ENCODE results near the gene ZDHHC20. TPM values are rescaled to one million over a fixed set of nuclear protein-coding genes. Genes with fewer than 3 reads are reported as not detected.

ZDHHC20 gene
- polyA plus RNA-seq, 3 donors: 67.7 to 81.1 (median 74.2) TPM

DNA sequence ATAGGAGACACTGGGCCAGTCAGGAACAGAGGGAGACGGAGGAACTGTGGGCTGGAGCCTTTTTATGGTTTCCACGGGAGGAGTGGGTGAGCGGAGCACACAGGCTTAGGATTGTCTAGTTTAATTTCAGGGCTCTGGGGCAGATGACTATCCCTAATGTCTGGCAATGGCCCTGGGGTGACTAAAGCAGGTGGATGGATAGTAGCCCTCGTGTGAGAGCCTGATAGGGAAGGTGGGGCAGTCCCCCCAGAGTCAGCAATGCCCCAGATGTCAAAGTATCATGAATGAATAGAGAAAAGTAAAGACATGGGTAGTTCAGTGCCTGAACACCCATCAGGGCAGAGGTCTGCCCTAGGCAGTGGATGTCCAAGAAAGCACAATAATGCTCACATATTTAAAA lies 94.2 kb downstream of the ZDHHC20 start:
- DNase-seq: no peak

DNA sequence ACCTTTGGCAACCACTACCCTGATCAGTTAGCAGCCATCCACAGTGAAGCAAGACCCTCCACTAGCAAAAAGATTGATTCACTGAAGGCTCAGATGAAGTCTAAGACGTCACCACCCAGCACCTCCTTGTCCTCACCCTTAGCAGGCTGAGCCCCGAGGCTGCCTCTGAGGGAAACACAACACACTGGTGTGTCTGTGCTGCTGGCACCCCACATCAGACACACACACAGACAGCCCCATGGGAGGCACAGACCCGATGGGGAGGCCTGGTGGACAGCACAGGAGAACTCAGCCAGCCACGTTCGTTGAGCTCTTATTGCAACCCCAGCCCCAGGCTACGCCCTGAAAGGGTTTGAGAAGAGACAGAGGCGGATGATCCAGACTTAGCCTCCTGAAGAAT lies 94.7 kb downstream of the ZDHHC20 start:
- no peak for DNase-seq

DNA sequence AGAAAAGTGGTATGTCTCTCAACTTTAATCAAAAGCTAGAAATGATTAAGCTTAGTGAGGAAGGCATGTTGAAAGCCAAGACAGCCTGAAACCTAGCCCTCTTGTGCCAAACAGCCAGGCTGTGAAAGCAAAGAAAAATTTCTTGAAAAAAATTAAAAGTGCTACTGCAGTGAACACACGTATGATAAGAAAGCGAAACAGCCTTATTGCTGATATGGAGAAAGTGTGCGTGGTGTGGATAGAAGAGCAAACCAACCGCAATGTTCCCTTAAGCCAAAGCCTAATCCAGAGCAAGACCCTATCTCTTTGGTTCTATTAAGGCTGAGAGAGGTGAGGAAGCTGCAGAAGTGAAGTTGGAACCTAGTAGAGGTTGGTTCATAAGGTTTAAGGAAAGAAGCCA lies 96.4 kb downstream of the ZDHHC20 start:
- no peak for DNase-seq

DNA sequence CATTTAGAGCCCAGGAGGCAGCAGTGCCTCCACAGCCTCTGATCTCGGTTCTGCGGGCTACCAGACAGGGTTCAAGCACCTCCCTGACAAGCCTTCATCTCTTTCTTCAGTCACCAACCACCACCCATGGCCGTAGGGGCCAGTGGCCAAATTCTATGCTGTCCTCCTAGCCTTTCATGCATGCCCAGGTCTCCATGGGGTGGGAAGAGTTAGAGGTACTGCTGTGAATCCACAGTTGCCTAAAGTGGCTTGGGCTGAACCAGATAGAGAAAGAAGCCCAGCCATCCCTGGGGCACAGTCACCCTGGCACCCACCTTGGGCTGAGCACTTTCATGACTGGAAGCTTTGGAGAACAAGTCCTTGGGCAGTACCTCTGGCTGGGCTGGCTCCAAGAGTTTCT lies 97.4 kb downstream of the ZDHHC20 start:
- no peak for DNase-seq

DNA sequence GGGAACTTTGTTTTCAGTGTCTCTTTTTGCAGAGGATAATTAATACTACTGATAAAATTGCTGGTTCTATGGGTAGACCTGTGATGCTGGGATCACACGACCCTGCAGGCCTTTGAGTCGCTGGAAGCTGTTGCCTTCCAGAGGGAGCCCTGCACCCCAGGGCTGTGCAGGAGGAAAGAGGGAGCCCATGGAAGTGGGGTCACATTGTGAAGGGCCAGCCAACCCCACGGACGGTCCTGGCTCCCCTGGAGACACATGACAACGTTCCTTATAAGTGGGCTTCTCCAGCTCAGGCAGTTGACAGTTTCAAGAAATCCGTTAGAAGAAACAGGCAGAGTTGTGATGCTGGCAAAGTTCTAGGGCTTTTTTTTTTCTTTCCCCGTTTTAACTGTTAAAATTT lies 98.0 kb downstream of the ZDHHC20 start:
- no peak for DNase-seq

DNA sequence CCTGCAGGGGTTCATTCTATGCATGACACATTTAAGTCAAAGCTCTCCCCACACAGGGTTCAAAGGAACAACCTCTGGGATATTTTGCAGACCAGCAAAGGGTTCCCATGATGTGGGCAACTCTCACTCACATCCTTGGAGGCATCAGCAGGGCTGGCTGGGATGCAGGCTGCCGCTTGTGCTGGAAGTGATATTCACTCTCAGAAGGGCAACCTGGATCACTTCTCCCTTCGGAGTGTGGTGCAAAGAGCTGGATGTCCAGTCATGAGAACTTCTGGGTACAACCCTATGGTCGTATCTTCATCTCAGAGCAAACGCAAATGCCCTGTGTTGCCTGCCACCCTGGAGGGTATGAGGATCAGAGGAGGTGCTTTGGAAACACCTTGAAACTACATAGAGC lies 98.6 kb downstream of the ZDHHC20 start:
- DNase-seq: no peak

DNA sequence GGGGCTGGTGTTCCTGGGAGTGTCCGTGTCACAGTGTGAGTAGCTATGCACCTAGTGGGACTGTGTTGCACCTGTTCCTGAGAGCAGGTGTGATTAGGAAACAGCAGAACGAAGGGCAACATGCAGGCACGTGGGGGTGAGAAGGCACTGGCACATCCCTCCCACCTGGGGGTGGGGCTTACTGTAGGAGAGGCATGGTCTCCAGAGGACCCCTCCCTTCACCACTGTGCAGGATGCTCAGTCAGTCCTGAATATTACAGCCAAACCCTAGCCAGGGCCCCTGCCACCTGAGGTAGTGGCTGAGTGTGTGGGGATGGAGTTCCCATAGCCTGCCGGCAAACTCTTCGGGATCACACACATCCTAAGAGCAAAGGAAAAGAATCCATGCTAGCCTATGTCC lies 99.2 kb downstream of the ZDHHC20 start:
- no peak for DNase-seq

DNA sequence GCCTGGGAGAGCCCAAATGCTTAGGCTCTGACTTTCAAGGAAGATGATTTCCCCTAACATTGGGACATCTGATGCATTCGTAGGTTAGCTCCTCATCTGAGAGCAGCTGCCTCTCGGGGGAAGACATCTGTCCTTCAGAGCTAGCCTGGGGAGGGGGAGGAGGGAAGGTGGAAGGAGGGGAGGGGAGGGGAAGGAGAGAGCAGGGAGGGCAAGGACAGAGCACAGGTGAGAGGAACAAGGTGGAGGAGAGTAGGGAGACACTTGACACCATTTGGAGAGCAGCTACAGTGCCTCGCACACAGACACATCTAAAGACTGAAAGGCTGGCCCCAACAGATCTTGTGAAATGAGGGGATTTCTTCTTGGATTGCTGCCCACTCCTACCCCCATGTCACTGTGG lies 103.8 kb downstream of the ZDHHC20 start:
- no peak for DNase-seq

DNA sequence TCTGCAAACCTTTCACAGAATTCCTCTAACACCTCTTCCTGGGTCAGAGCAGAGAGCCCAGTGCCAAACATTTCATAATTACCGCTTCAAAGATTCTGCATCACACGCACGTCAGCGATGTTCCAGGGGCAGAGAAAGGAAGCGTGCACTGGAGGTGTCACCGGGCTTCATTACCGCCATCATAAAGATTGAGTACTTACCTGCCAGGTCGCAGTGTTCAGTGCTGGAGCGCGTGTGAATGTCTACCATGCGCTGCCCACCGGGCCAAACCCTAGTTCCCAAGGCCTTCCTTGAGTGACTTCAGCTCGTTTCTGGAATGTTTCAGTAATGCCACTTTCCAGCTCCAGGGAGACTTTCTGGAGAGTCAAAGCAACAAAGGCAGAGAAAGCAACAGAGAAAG lies 104.4 kb downstream of the ZDHHC20 start:
- no peak for DNase-seq

DNA sequence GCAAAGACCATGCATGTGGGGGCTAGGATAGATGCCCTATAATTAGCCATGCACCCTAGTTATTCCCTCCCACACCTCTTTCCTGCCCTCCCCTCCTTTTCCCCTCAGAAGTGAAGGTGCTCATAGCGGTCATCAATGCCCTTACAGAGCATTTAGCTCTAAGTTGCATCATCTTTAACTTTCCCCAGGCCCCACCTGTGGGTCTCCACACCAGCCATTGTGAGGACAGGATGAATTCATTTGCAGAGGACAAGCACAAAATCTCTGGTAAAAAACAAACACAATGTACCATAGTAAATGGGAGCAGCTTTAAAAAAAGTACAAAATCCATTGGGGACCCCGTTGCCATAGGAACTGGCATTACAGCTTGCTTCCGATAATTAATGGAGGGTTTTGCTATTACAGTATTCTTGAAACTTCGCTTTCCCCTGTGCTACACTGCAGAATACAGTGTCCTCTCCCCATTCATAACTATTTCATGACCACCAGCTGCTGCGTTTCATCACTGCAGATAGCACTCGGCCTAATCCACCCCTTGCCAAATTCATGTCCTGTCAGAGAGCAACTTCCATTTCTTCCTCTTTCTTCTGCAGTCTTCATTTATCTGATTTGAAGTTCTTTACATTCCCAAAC lies 110.5 kb downstream of the ZDHHC20 start:
- DNase-seq: peak; percentile 8

DNA sequence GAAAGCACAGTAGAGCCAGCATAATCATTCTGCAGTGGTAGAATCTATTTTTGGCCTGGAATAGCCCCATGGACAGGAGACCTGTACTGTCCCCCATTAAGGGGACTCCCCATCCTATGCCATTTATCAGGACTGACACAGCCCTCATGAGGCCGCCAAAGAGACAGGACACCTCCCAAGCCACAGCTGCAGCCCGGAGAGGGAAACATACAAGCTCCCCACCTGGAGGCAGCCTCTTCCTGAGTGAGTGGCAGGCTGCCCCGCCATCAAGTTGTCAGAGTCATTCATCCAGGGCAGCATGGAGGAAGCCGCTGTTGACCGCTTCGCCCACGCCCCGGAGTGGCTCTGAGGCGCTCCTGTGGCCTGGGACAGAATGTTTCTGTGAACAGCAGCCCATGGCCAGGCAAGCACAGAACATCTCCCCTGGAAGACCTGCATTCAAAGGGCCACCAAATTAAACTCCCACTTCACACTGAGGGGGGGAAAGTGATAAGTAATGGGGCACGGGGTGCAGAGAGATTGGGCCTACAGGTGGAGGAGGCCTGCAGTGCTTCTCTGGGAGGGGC lies 111.3 kb downstream of the ZDHHC20 start:
- no peak for DNase-seq

DNA sequence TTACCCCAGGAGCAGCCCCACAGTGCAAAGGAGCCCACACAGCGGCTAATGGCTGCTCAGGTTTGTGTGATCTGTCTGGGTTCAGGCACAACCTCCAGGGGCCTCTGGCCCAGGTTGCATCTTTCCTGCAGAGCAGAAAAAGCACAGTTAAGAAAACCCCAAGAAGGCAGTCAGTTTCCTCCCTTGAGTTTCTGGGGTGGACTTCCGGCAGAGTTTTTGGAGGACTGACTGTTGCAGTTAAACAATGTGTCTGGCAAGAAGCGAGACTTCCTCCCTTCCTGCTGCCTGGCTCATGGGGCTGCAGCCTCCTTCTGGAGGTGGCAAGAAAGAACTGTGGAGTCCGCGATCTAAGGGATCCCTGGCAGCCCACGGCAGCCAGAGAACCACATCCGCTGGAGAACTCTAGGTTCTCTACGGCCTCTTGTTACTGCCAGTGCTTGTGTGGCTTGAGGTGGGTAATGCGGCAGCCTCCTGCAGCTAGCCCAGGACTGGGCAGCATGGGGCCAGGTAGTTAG lies 114.4 kb downstream of the ZDHHC20 start:
- DNase-seq: no peak

DNA sequence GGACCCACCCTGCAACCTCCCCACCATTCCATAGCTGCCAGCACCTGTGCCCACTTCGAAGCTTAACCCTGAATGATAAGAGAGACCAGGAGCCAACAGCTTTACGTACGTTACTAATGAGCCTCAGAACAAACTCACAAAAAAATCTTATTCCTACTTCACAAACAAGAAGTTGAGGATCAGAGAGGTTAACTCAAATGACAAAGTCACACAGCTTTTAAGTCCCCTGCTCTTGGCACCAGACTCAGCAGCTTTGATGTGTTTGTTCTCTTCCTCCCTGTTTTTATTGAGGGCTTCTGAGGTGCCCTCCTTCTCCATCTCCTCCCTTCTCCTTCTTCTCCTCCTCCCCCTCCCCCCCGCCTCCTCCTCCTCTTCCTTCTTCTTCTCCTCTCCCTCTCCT lies 115.4 kb downstream of the ZDHHC20 start:
- DNase-seq: no peak

DNA sequence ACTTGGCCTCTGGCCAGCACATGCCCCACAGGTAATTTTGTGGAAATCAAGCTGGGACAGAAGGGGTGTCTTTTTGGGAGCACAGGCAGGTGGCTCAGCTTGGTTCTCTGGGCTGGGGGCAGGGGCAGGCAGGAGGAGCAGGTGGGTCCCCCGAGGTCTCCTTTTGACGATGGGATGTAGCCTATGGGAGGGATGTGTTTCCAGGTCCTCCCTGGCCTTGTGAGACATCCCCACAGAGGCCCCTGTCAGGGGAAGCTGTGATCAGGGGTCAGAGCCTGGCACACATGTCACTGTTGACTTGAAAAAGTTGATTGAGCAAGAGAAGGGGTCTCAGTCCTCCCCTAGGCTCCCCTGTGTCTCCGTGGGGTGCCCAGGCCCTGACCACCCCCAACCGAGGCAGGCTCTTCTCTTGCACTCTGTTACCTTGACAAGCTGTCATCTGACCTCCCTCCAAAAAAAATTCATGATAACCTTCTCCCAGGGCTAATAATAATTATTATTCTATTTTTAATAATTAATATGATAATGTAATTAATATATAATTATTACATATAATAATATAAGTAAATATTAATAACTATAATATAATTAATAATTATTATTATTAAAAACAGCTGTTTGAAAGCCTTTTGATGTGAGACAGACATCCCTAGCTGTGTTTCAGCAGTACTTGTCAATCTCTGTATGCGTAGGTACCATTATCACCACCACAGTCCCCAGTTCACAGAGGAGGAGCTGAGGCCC lies 116.2 kb downstream of the ZDHHC20 start:
- no peak for DNase-seq

DNA sequence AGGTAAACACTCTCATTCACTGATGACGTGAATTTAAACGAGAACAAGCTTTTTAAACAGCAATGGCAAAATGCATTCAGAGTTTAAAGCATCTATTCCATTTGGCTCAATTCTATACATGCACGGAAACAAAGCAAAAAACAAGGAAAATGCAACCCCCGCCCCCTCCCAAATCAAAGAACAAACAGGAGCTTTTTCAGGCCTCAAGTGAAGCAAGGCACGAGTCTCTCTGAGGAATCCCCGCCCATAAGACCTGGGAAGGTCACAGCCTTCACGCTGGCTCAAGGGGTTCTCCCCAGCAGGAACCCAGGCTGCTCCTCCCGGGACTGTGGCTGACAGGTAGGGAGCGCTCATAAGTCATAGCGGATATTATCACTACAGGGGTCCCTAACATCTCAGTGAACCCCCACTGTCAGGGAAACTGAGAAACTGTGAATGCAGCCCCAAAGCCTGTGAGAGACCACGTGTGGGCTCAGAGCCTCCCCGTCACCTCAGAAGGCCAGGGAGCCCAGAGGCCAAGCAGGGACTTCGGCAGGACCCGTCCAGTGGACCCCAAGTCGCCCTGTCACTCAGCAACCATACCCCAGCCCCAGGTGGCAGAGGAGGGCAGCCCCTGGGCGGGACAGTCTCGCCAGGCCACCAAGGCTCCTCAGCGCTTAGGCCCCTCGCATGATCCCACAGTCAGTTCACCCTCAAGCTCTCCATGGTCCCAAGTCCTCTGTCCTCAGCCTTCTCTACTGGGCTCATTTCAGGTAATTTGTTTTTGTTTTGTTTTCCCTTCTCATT lies 117.3 kb downstream of the ZDHHC20 start:
- no peak for DNase-seq

DNA sequence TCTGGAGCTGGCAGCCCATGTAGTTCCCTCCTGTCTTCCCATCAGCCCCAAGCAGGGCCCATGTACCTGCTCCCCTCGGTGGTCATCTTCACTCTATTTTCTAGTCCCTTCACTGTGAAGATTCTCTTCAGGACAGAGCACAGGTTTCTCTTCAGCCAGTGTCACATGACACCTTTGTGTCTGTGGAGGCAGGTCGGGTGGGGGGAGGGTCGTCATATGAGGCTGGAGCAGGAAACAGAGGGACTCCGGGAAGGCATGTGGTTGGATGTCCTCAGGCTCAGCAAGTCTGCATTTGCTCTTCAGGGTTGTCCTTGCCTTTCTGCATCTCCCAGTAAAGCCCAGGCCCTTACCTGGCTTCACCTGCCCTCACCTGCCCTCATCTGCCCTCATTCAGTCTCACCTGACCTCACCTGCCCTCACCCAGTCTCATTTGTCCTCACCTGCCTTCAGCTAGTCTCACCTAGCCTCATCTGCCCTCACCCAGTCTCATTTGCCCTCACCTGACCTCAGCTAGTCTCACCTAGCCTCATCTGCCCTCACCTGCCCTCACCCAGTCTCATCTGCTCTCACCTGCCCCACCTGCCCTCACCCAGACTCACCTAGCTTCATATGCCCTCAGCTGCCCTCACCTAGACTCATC lies 120.3 kb downstream of the ZDHHC20 start:
- no peak for DNase-seq

DNA sequence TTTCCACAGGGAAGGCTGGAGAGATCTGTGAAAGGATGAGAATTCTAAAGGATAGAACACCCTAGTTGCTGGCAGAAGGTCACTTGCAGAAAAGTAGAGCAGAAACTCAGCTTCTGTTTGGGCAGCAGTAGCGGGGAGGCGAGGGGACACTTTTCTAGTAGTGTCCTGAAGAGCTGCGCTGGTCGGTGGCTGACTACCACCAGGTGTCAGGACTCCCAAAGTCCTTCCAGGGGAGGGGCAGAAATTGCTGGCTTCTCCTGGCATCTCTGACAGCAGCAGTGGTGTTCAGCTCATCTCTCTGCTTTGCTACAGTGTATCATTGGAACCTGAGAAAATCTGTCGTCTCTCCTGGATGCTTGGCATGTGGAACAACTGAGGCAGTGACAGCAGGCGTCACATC lies 120.9 kb downstream of the ZDHHC20 start:
- DNase-seq: no peak

DNA sequence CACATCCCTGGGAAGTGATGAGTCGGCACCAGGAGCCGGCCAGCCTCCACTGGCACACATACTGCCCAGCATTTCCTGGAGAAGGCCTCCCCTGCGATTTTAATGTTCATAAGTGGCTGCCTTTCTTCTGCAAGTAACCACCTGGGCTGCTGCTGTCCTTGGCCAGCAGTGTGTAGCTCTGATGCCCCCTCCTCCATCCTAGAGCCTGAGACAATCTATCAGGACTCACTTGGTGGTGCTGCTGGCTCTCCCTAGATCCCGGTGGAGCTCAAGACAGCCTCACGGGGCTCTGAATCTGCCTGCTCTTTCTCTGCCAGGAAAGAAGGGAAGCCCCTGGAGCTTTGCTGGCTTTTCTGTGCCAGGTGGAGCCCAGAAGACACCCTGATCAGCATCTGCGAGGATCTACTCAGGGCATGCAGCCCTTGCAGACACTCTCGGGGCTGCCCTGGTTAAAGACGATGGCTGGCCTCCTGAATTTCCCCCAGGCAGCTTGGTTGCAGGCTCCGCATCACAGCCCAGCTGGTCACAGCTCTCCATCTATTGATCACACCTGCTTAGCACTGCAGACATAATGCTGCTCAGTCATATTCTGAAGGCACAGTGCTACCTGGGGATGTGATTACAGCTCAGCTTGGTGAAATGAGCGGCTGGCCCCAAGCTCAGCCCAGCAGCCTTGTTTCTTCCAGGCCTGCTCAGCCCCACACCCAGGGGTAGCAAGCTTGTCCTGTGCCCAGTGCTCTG lies 122.3 kb downstream of the ZDHHC20 start:
- no peak for DNase-seq

DNA sequence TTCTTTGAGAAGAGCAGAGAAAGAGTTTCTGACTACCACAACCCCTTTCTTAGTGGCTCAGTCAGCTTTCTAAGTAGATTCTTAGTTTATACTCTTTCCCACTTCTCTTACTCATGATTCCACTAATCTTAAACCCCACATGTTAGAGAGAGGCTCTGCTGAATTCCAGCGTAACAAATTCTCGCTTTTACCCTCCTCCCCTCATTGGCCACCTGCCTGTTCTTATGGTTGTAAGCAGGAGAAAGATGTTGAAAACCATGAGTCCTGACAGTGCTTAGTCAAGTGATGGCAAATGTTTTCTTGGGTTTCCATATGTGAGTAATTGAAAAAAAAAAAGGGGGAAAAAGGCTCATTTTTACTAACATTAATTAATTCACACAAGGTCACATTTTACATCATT lies 125.9 kb downstream of the ZDHHC20 start:
- no peak for DNase-seq

DNA sequence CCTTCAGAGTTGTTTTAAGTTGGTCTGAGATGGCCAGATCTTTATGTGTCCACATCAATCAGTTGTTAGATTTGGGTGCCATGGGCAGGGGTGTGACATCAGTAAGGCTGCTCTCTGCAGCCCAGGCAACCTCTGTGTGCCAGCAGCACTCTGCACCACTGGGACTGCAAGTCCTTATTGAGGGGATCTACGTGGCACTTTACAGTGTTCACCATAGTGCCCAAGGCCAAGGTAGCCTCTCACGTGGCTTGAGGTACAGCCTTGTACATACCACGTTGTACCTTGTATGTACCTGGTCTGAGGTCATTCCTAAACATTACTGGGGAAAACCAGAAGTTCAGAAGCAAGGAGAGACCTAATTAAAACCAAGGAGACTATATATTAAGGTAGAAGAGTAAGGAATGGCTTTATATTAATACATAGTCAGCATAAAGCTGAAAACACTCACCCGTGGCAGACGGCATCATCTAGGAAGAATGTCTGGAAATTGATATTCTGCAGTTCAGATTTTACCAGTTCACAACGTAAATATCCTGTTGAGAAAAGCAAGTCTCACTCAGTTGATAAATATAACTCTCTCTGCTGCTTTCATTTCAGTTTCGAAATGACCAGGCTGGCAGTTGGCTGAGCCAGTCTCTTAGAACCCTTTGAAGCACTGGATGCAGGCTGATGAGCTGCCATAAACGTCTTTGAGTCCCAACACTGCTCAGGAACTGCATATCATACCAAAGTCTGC lies 128.8 kb downstream of the ZDHHC20 start:
- DNase-seq: no peak
